ENCODE measurements around the gene CAMK1D. TPM values are rescaled to one million over a fixed set of nuclear protein-coding genes. Genes with fewer than 3 reads are reported as not detected.
"Not testable (repeated sequence)": the region's sequence is repeated elsewhere in the genome, so short reads cannot be mapped to it uniquely, and the experiment has no call there.

Gene CAMK1D
- total RNA-seq, 2 experiments from 2014 or later: 28.8 to 35.3 TPM

DNA sequence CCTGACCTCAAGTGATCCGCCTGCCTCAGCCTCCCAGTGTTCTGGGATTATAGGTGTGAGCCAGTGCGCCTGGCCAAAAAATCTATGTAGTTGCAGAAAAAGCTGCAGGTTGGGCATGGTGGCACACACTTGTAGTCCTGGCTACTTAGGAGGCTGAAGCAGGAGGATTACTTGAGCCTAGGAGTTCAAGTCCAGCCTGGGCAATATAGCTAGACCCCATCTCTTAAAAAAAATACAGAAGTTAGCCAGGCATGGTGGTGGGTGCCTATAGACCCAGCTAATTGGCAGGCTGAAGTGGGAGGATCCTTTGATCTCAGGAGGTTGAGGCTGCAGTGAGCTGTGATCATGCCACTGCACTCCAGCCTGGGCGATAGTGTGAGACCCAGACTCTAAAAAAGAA, 24.8 kb upstream of the CAMK1D start:
- no peak for TF ChIP-seq CTCF (IDR thresholded peaks at IDR 0.05)
- ChIA-PET CTCF (no interaction called here), POLR2A (no interaction called here)
- Histone ChIP-seq H3K36me3 (ENCODE audit: insufficient read depth, low read length) (no peaks in the 10 kb centered on the region), H3K4me3 (ENCODE audit: low read length) (no peak overlapping the region), H3K27me3 (ENCODE audit: control insufficient read depth in 1 of 2, insufficient read depth in 2 of 2, low read length in 2 of 2) (no peaks in the 10 kb centered on the region), H3K9me3 (ENCODE audit: control insufficient read depth in 1 of 2, insufficient read depth in 1 of 2, low read length in 2 of 2) (no peaks in the 10 kb centered on the region), H3K4me1 (ENCODE audit: insufficient read depth, low read length) (peaks cover 4% of the 10 kb centered on the region), H3K27ac (ENCODE audit: low read depth in 1 of 2, low read length in 2 of 2) (no peak overlapping the region)
- no peak overlapping the region for H3K27ac Mint-ChIP-seq
- DNase-seq: no peak
- H3K4me3 Mint-ChIP-seq: no peak overlapping the region
- no peaks in the 10 kb centered on the region for H3K27me3 Mint-ChIP-seq
- intact Hi-C loops (cut with DNase I, micrococcal nuclease): no loop called here
- H3K9me3 Mint-ChIP-seq: no peaks in the 10 kb centered on the region
- H3K4me1 Mint-ChIP-seq (ENCODE audit: low read depth): peaks cover 10% of the 10 kb centered on the region
- H3K36me3 Mint-ChIP-seq (ENCODE audit: low read depth): no peaks in the 10 kb centered on the region
- ATAC-seq (ENCODE audit: poor library complexity): no peak

DNA sequence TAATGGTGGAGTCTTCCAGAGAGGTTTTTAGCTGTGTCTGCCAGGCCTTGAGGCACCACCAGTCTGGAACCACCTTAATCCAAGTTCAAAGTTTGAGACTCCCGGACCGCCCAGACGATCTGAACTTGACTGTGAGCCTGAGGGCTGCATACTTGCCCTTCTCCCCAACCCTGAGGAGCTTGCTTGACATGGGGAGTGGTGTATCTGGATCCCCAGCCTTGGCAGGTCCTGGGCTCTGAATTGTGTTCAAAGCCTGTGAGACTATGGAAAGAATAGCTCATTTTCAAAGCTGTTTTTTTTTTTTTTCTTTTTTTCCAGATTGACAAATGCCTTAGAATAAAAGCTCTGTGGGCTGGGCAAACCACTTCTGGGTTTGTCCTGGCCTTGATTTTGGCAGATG, 22.3 kb upstream of the CAMK1D start:
- intact Hi-C loops (cut with DNase I, micrococcal nuclease): loop anchor here in 1 of 2 experiments (5.0 kb wide), 1 partner anchor 50 kb away; no protein-coding TSS in a partner anchor
- no peak for TF ChIP-seq CTCF (IDR thresholded peaks at IDR 0.05)
- Mint-ChIP-seq H3K9me3 (no peaks in the 10 kb centered on the region), H3K27me3 (no peaks in the 10 kb centered on the region), H3K36me3 (ENCODE audit: low read depth) (no peaks in the 10 kb centered on the region), H3K27ac (no peak overlapping the region), H3K4me1 (ENCODE audit: low read depth) (peaks cover 10% of the 10 kb centered on the region), H3K4me3 (no peak overlapping the region)
- ChIA-PET CTCF (interaction anchor here (1.1 kb wide), 1 partner anchor 112 kb away, joined by 3 read pairs; no protein-coding TSS in a partner anchor), POLR2A (interaction anchor here (0.6 to 1.3 kb wide), 2 partner anchors 23 to 36 kb away, joined by 3 to 4 read pairs; partner anchors contain the start of gene CAMK1D)
- no peak for DNase-seq
- H3K27ac ChIP-seq (ENCODE audit: low read depth in 1 of 2, low read length in 2 of 2): no peak overlapping the region
- H3K4me1 ChIP-seq (ENCODE audit: insufficient read depth, low read length): peaks cover 4% of the 10 kb centered on the region
- H3K9me3 ChIP-seq (ENCODE audit: control insufficient read depth in 1 of 2, insufficient read depth in 1 of 2, low read length in 2 of 2): no peaks in the 10 kb centered on the region
- no peak overlapping the region for H3K4me3 ChIP-seq (ENCODE audit: low read length)
- H3K36me3 ChIP-seq (ENCODE audit: insufficient read depth, low read length): no peaks in the 10 kb centered on the region
- no peak for ATAC-seq (ENCODE audit: poor library complexity)
- no peaks in the 10 kb centered on the region for H3K27me3 ChIP-seq (ENCODE audit: control insufficient read depth in 1 of 2, insufficient read depth in 2 of 2, low read length in 2 of 2)

- Histone ChIP-seq H3K4me1 (ENCODE audit: insufficient read depth, low read length) (peaks cover 4% of the 10 kb centered on the region), H3K9me3 (ENCODE audit: control insufficient read depth in 1 of 2, insufficient read depth in 1 of 2, low read length in 2 of 2) (no peaks in the 10 kb centered on the region), H3K4me3 (ENCODE audit: low read length) (no peak overlapping the region), H3K27me3 (ENCODE audit: control insufficient read depth in 1 of 2, insufficient read depth in 2 of 2, low read length in 2 of 2) (no peaks in the 10 kb centered on the region), H3K27ac (ENCODE audit: low read depth in 1 of 2, low read length in 2 of 2) (no peak overlapping the region), H3K36me3 (ENCODE audit: insufficient read depth, low read length) (no peaks in the 10 kb centered on the region)
- Mint-ChIP-seq H3K36me3 (ENCODE audit: low read depth) (no peaks in the 10 kb centered on the region), H3K9me3 (no peaks in the 10 kb centered on the region), H3K4me3 (no peak overlapping the region), H3K27ac (no peak overlapping the region), H3K27me3 (no peaks in the 10 kb centered on the region), H3K4me1 (ENCODE audit: low read depth) (peaks cover 10% of the 10 kb centered on the region)
- TF ChIP-seq CTCF (IDR thresholded peaks at IDR 0.05): no peak
- intact Hi-C loops (cut with DNase I, micrococcal nuclease): loop anchor here in 1 of 2 experiments (5.0 kb wide), 1 partner anchor 50 kb away; no protein-coding TSS in a partner anchor
- no peak for DNase-seq
- no peak for ATAC-seq (ENCODE audit: poor library complexity)
- CTCF ChIA-PET: interaction anchor here (1.1 kb wide), 1 partner anchor 112 kb away, joined by 3 read pairs; no protein-coding TSS in a partner anchor
- POLR2A ChIA-PET: interaction anchor here (0.6 to 1.3 kb wide), 2 partner anchors 22 to 37 kb away, joined by 3 to 4 read pairs; partner anchors contain the start of gene CAMK1D
These were observed 21.9 kb upstream of the CAMK1D start for GRCh38 chr10:12327476-12327875.

- H3K4me1 Mint-ChIP-seq (ENCODE audit: low read depth); H3K27me3 Mint-ChIP-seq; H3K36me3 Mint-ChIP-seq (ENCODE audit: low read depth); H3K9me3 ChIP-seq (ENCODE audit: control insufficient read depth in 1 of 2, insufficient read depth in 1 of 2, low read length in 2 of 2); ATAC-seq (ENCODE audit: poor library complexity); H3K4me1 ChIP-seq (ENCODE audit: insufficient read depth, low read length); CTCF ChIA-PET; H3K4me3 ChIP-seq (ENCODE audit: low read length); H3K4me3 Mint-ChIP-seq; H3K27ac Mint-ChIP-seq; H3K36me3 ChIP-seq (ENCODE audit: insufficient read depth, low read length); DNase-seq; H3K27ac ChIP-seq (ENCODE audit: low read depth in 1 of 2, low read length in 2 of 2); H3K27me3 ChIP-seq (ENCODE audit: control insufficient read depth in 1 of 2, insufficient read depth in 2 of 2, low read length in 2 of 2); H3K9me3 Mint-ChIP-seq: not testable (repeated sequence)
- POLR2A ChIA-PET: interaction anchor here (0.7 kb wide), 1 partner anchor 185 kb away, joined by 4 read pairs; no protein-coding TSS in a partner anchor
- intact Hi-C loops (cut with DNase I, micrococcal nuclease): loop anchor here in 1 of 2 experiments (5.0 kb wide), 1 partner anchor 51 kb away; no protein-coding TSS in a partner anchor
These were observed 21.0 kb upstream of the CAMK1D start for GRCh38 chr10:12328312-12328711.

Measured in CD4-positive, alpha-beta T cell (primary cell).